ENCODE measurements around the gene HNRNPF. TPM values are rescaled to one million over a fixed set of nuclear protein-coding genes. Genes with fewer than 3 reads are reported as not detected.

HNRNPF gene
- total RNA-seq, 2 experiments from 2014 or later: 442 to 445 TPM

DNA sequence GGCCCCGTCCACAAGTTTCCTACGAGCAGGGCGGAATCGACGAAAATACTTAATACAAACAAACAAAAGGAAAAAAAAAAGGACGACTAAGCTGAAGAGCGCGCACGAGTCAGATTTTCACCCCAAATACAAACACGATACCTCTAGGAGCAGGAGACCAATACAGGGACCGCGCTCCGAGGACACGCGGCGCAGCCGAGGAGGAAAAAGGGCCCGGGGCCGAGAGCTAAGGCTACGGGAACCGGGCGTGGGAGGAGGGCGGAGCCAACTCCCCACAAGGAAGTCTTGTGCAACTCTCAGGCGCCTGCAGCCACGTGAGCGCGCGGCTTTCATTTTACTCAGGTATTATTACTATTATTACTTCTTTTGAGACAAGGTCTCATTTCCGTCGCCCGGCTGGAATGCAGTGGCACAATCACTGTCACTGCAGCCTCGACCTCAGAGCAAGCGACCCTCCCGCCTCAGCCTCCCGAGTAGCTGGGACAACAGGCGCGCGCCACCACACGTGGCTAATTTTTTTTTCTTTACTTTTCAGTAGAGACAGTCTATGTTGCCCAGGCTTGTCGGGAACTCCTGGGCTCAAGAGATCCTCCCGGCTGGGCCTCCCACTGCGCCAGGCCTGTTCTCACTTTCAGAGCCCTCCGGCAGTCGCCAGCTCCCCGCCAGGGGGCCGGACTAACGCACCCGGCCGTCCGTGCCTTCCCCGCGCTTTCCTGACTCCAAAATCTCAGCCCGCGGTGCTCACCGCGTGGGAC, 1.2 kb downstream of the HNRNPF start:
- H3K36me3 Mint-ChIP-seq (ENCODE audit: low read depth): peaks cover 52% of the 10 kb centered on the region
- H3K4me1 Mint-ChIP-seq (ENCODE audit: low read depth): peaks cover 24% of the 10 kb centered on the region
- ChIA-PET CTCF (interaction anchor here (0.8 to 1.8 kb wide), 4 partner anchors 9 to 51 kb away, joined by 3 to 12 read pairs (median 7); no protein-coding TSS in a partner anchor), POLR2A (interaction anchor here (0.8 to 9.4 kb wide), 14 partner anchors 12 to 286 kb away, joined by 3 to 332 read pairs (median 4); partner anchors contain the start of gene ZNF487)
- H3K27ac Mint-ChIP-seq: peak overlapping the region; percentile 100
- TF ChIP-seq, protein P1, sequence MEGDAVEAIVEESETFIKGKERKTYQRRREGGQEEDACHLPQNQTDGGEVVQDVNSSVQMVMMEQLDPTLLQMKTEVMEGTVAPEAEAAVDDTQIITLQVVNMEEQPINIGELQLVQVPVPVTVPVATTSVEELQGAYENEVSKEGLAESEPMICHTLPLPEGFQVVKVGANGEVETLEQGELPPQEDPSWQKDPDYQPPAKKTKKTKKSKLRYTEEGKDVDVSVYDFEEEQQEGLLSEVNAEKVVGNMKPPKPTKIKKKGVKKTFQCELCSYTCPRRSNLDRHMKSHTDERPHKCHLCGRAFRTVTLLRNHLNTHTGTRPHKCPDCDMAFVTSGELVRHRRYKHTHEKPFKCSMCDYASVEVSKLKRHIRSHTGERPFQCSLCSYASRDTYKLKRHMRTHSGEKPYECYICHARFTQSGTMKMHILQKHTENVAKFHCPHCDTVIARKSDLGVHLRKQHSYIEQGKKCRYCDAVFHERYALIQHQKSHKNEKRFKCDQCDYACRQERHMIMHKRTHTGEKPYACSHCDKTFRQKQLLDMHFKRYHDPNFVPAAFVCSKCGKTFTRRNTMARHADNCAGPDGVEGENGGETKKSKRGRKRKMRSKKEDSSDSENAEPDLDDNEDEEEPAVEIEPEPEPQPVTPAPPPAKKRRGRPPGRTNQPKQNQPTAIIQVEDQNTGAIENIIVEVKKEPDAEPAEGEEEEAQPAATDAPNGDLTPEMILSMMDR (IDR thresholded peaks at IDR 0.05): peak; percentile 56
- intact Hi-C loops (cut with micrococcal nuclease): loop anchor here (2.0 to 5.0 kb wide), 2 partner anchors 13 to 270 kb away; partner anchors contain the start of gene CSGALNACT2
- no peaks in the 10 kb centered on the region for H3K27me3 Mint-ChIP-seq
- H3K9me3 Mint-ChIP-seq: no peaks in the 10 kb centered on the region
- H3K4me3 Mint-ChIP-seq: peak overlapping the region; percentile 99
- ATAC-seq: peak; percentile 35
- DNase-seq: peak; percentile 97

DNA sequence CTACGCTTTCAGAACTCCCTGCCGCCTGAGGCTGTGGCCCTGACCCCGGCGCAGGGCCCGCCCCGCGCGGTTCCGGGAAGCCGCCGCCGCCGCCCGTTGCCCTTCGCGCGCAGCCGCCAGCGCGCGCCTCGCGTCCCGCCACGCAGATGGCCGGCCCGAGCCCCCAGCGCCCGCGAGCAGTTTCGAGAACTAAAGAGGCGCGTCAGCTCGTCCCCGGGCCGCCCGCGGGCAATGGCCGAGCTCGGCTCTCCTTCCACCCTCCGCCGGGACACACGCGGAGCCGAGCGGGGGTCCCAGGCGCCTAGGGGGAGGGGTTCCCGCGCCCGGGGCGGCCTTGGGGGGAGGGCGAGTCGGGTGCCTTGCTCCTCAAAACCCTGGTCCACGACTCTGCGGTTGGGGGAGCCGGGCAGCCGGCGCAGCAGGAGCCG, 1.8 kb downstream of the HNRNPF start:
- H3K4me3 Mint-ChIP-seq: peak overlapping the region; percentile 99
- no peaks in the 10 kb centered on the region for H3K9me3 Mint-ChIP-seq
- TF ChIP-seq, protein P1 (IDR thresholded peaks at IDR 0.05): no peak
- H3K27me3 Mint-ChIP-seq: no peaks in the 10 kb centered on the region
- CTCF ChIA-PET: interaction anchor here (0.8 to 1.8 kb wide), 4 partner anchors 9 to 51 kb away, joined by 3 to 12 read pairs (median 7); no protein-coding TSS in a partner anchor
- H3K4me1 Mint-ChIP-seq (ENCODE audit: low read depth): peaks cover 30% of the 10 kb centered on the region
- DNase-seq: peak; percentile 61
- peak overlapping the region; percentile 100 for H3K27ac Mint-ChIP-seq
- ATAC-seq: no peak
- POLR2A ChIA-PET: interaction anchor here (0.8 to 9.4 kb wide), 12 partner anchors 13 to 102 kb away, joined by 3 to 332 read pairs (median 4); no protein-coding TSS in a partner anchor
- H3K36me3 Mint-ChIP-seq (ENCODE audit: low read depth): peaks cover 58% of the 10 kb centered on the region
- intact Hi-C loops (cut with micrococcal nuclease): loop anchor here (2.0 to 5.0 kb wide), 2 partner anchors 14 to 270 kb away; partner anchors contain the start of gene CSGALNACT2

DNA sequence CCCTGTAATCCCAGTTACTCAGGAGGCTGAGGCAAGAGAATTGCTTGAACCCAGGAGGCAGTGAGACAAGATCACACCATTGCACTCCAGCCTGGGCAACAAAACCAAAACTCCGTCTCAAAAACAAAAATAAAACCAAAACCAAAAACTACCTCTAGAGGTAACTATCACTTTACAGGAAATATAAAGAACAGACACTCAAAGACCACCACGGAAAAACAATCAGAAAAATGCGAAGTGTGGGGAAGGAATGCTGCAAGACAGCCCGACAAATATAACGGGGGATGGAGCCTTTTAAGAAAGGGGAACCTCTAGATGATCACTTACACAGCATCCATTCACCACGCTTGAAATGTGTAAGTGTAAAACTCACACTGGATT, 4.3 kb downstream of the HNRNPF start:
- H3K36me3 Mint-ChIP-seq (ENCODE audit: low read depth): peaks cover 73% of the 10 kb centered on the region
- H3K4me1 Mint-ChIP-seq (ENCODE audit: low read depth): peaks cover 45% of the 10 kb centered on the region
- POLR2A ChIA-PET: interaction anchor here (1.5 to 9.4 kb wide), 5 partner anchors 15 to 57 kb away, joined by 3 to 332 read pairs (median 10); partner anchors contain the start of gene ZNF487
- intact Hi-C loops (cut with micrococcal nuclease): loop anchor here (5.0 kb wide), 1 partner anchor 267 kb away; the partner anchor contains the start of gene CSGALNACT2
- no peaks in the 10 kb centered on the region for H3K9me3 Mint-ChIP-seq
- peak overlapping the region; percentile 93 for H3K27ac Mint-ChIP-seq
- ATAC-seq: no peak
- CTCF ChIA-PET: interaction anchor here (1.9 kb wide), 1 partner anchor 8 kb away, joined by 9 read pairs; no protein-coding TSS in a partner anchor
- TF ChIP-seq, protein P1 (IDR thresholded peaks at IDR 0.05): no peak
- H3K27me3 Mint-ChIP-seq: no peaks in the 10 kb centered on the region
- DNase-seq: no peak
- peak overlapping the region; percentile 99 for H3K4me3 Mint-ChIP-seq

DNA sequence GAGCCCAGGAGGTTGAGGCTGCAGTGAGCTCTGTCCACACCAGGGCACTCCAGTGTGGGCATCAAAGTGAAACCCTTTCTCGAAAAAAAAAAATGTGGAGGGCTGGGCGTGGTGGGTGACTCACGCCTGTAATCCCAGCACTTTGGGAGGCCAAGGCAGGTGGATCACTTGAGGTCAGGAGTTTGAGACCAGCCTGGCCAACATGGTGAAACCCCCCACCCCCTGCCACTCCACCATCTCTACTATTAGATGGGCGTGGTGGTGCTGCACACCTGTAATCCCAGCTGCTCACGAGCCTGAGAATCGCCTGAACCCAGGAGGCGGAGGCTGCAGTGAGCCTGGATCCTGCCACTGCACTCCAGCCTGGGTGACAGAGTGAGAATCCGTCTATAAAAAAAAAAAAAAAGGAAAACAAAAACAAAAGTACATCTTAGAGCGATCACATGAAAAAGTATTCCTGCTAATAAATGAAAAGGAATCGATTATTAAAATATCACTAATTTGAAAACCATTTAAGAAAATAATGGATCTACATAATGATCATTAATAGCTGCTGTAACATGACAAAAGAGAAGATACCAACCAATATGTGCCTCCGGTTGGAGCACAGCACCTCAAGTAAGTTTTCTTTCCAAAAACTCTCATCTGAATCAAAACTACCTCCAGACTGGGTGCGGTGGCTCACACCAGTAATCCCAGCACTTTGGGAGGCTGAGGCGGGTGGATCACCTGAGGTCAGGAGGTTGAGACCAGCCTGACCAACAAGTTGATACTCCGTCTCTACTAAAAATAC, 4.9 kb downstream of the HNRNPF start:
- Mint-ChIP-seq H3K27ac (peak overlapping the region; percentile 93), H3K4me3 (peak overlapping the region; percentile 99), H3K27me3 (no peaks in the 10 kb centered on the region), H3K4me1 (ENCODE audit: low read depth) (peaks cover 51% of the 10 kb centered on the region), H3K36me3 (ENCODE audit: low read depth) (peaks cover 77% of the 10 kb centered on the region), H3K9me3 (no peaks in the 10 kb centered on the region)
- intact Hi-C loops (cut with micrococcal nuclease): no loop called here
- no peak for ATAC-seq
- TF ChIP-seq, protein P1 (IDR thresholded peaks at IDR 0.05): no peak
- ChIA-PET CTCF (no interaction called here), POLR2A (interaction anchor here (0.8 to 9.4 kb wide), 4 partner anchors 11 to 265 kb away, joined by 3 to 332 read pairs (median 58); no protein-coding TSS in a partner anchor)
- DNase-seq: no peak
